Osteocyte (in vitro differentiated cells): ENCODE results near the gene ADAMTS12. TPM values are rescaled to one million over a fixed set of nuclear protein-coding genes. Genes with fewer than 3 reads are reported as not detected.

Source experiments
- DNase-seq: peaks from one replicate; pipeline ENCODE4 v3.0.0; 2021; ENCODE audit warnings: mixed read lengths; ENCODE audit not compliant: unreplicated experiment; ENCODE audit errors: extremely low spot score
- H3K27ac Mint-ChIP-seq: one replicate; pipeline ENCODE4 v1.8.0; 2021; ENCODE audit warnings: mild to moderate bottlenecking, mixed read lengths; ENCODE audit not compliant: unreplicated experiment
- H3K27me3 Mint-ChIP-seq: one replicate; pipeline ENCODE4 v1.8.0; 2021; ENCODE audit warnings: mixed read lengths; ENCODE audit not compliant: unreplicated experiment
- H3K36me3 Mint-ChIP-seq: one replicate; pipeline ENCODE4 v1.8.0; 2021; ENCODE audit warnings: mixed read lengths; ENCODE audit not compliant: unreplicated experiment
- H3K4me1 Mint-ChIP-seq: one replicate; pipeline ENCODE4 v1.8.0; 2021; ENCODE audit warnings: mixed read lengths; ENCODE audit not compliant: unreplicated experiment
- H3K4me3 Mint-ChIP-seq: one replicate; pipeline ENCODE4 v1.8.0; 2021; ENCODE audit warnings: mild to moderate bottlenecking, moderate library complexity, mixed read lengths; ENCODE audit not compliant: unreplicated experiment
- H3K9me3 Mint-ChIP-seq: one replicate; pipeline ENCODE4 v1.8.0; 2021; ENCODE audit warnings: mixed read lengths; ENCODE audit not compliant: unreplicated experiment
- total RNA-seq: library from RNA; stranded (reverse); gene quantifications from 2 replicates; pipeline ENCODE4 v1.2.1, GENCODE V29; 2021
- TF ChIP-seq, protein P1 (sequence below): fragments of 200-600 bp; sonication (generic); IDR thresholded peaks from 2 replicates; pipeline ENCODE4 v1.5.0; 2021; ENCODE audit warnings: antibody characterized with exemption, mild to moderate bottlenecking, moderate library complexity

ADAMTS12 gene
- total RNA-seq, 1 donor from 2014 or later, result 13.9 TPM

DNA sequence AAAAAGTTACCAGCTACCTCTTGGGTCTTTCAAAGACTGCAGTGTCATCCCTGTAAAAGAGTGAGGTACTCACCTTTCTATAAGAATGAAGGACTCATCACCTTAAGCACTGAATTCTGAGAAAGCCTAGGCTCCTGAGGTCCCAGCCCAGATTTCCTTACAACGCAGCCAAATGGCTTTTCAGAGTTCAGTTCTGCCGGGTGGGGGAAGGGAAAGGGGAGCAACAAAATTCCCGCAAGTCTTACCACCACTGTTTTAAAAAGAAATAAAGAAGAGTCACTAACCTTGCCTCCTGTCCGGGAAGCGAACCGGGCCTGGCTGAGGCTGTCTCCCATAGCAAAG lies 373 bp downstream of the ADAMTS12 start:
- peak overlapping the region; percentile 74 for H3K4me3 Mint-ChIP-seq
- H3K27ac Mint-ChIP-seq, result peak overlapping the region; percentile 81
- no peaks in the 10 kb centered on the region for H3K36me3 Mint-ChIP-seq
- DNase-seq, result no peak
- no peaks in the 10 kb centered on the region for H3K9me3 Mint-ChIP-seq
- H3K27me3 Mint-ChIP-seq, result no peaks in the 10 kb centered on the region
- TF ChIP-seq, protein P1, sequence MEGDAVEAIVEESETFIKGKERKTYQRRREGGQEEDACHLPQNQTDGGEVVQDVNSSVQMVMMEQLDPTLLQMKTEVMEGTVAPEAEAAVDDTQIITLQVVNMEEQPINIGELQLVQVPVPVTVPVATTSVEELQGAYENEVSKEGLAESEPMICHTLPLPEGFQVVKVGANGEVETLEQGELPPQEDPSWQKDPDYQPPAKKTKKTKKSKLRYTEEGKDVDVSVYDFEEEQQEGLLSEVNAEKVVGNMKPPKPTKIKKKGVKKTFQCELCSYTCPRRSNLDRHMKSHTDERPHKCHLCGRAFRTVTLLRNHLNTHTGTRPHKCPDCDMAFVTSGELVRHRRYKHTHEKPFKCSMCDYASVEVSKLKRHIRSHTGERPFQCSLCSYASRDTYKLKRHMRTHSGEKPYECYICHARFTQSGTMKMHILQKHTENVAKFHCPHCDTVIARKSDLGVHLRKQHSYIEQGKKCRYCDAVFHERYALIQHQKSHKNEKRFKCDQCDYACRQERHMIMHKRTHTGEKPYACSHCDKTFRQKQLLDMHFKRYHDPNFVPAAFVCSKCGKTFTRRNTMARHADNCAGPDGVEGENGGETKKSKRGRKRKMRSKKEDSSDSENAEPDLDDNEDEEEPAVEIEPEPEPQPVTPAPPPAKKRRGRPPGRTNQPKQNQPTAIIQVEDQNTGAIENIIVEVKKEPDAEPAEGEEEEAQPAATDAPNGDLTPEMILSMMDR, result no peak
- peaks cover 52% of the 10 kb centered on the region for H3K4me1 Mint-ChIP-seq

DNA sequence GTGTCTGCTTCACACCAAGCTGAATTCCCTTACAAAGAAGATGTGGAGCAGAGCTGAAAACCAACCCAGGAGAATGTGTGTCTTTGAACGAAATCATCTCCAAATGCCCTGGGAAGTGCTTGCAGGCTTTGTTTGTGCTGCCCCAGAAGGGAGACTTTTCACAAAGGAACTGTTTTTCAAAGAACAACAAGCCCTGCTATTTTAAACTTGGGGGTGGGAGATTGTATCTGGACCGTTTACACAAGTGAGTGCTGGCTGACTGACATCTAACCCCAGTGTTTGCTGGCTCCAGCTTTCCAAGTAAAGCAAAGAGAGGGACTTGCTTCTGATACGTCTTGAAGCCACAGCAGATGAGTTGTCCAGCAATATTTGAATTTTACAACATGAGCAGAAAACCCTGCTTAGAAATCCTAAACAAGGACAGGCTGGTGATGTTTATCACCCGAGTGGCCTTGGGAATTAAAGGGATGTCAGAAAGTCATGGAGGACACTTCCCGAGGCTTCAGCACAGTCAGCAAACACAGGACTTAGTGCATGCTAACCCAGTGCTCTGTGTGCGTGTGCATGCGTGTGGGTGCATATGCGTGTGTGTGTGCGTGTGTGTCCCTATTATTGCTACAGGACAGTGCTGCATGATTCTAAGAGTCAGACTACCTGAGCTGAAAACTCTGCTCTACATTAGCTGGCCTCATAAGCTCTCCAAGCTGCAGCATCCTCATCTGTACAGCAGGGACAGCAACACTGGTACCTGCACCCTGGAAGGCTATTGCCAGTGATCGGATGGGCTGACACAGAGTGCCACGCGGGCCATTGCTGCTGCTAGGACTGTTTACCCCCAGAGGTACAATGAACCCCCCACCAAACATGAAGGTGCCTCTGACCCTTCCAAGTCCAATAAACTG lies 1.4 kb downstream of the ADAMTS12 start:
- TF ChIP-seq, protein P1, result peak; percentile 28
- Mint-ChIP-seq H3K4me1 (peaks cover 49% of the 10 kb centered on the region), H3K27ac (peak overlapping the region; percentile 81), H3K27me3 (no peaks in the 10 kb centered on the region), H3K36me3 (no peaks in the 10 kb centered on the region), H3K4me3 (peak overlapping the region; percentile 74), H3K9me3 (no peaks in the 10 kb centered on the region)
- DNase-seq, result no peak

DNA sequence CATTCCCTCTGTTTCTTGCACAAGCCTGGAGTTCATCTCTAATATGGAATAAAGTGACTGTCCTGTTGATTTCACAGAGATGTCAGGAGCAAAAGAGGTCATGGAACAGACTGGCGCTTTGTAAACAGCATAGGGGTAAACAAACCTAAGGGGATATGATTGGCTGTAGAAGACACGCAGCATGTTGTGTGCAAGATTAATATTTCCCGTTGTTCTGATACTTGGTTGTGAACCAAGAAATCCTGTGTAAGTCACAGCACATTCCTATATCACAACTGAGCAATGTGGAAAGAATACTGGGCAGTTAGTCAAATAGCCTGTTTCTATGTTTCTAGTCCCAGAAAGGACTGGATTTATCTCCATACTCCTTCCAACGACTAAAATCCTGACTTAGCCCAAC lies 3.2 kb downstream of the ADAMTS12 start:
- no peak overlapping the region for H3K27ac Mint-ChIP-seq
- H3K27me3 Mint-ChIP-seq, result no peaks in the 10 kb centered on the region
- peaks cover 40% of the 10 kb centered on the region for H3K4me1 Mint-ChIP-seq
- TF ChIP-seq, protein P1, result no peak
- H3K36me3 Mint-ChIP-seq, result no peaks in the 10 kb centered on the region
- DNase-seq, result no peak
- no peaks in the 10 kb centered on the region for H3K9me3 Mint-ChIP-seq
- no peak overlapping the region for H3K4me3 Mint-ChIP-seq

DNA sequence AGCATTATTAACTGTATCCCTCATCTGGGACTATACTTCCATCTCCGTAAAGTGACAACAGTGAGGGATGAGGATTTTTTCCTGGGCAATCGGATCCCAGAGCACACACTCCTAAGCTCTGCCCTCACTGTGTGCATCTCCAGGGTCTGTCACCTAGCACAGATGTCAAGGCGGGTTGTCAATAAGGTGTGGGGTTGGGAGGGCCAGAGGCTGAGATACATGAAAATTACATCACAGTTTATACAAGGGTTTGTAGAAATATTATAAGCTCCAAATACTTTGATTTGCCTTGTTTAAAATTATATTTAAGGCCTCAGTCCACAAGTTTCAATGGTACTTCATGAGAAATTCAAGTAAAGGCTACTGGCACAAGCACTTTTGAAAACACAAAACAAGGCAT lies 4.5 kb downstream of the ADAMTS12 start:
- H3K9me3 Mint-ChIP-seq, result no peaks in the 10 kb centered on the region
- H3K4me1 Mint-ChIP-seq, result peaks cover 31% of the 10 kb centered on the region
- H3K4me3 Mint-ChIP-seq, result no peak overlapping the region
- H3K36me3 Mint-ChIP-seq, result no peaks in the 10 kb centered on the region
- no peaks in the 10 kb centered on the region for H3K27me3 Mint-ChIP-seq
- DNase-seq, result no peak
- TF ChIP-seq, protein P1, result no peak
- no peak overlapping the region for H3K27ac Mint-ChIP-seq

DNA sequence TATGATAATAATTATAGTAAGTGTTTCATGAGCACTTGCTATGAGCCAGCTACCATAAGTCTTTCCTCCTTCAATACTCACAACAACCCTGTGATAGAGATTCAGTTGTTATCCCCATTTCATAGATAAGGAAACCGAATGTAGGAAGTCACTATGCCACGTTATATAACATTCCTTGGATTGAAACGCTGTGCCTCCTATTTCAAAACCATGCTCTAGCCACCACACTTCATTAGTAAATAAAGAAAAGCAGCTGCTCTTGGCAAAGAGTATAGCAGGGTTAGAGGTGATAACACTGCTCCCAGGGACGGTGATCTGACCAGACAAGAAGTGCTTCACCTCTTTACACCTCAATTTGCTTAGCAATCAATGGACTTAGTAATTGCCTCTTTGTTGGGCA lies 5.5 kb downstream of the ADAMTS12 start:
- Mint-ChIP-seq H3K27ac (no peak overlapping the region), H3K4me3 (no peak overlapping the region), H3K4me1 (peaks cover 25% of the 10 kb centered on the region), H3K36me3 (no peaks in the 10 kb centered on the region), H3K9me3 (no peaks in the 10 kb centered on the region), H3K27me3 (no peaks in the 10 kb centered on the region)
- DNase-seq, result no peak
- TF ChIP-seq, protein P1, result no peak
